Keratinocyte (primary cell): ENCODE data around the gene TMTC2. TPM values are rescaled to one million over a fixed set of nuclear protein-coding genes. Genes with fewer than 3 reads are reported as not detected.

ENCODE experiments used
- DNase-seq: peaks from one replicate; pipeline ENCODE4 v3.0.0-alpha.2; 2011; ENCODE audit warnings: low read depth, missing footprints, low spot score
- FAIRE-seq: peaks from 2 replicates; lab custom pipeline; 2011; peaks lifted over from hg19 to GRCh38; lab: Jason Lieb, UNC
- H2AFZ ChIP-seq: 2 replicates; pipeline ENCODE4 v1.6.0; 2012; ENCODE audit warnings: low read length, control low read depth, inconsistent platforms; ENCODE audit not compliant: control insufficient read depth
- H3K27ac ChIP-seq: 2 replicates; pipeline ENCODE4 v1.5.1; 2011; ENCODE audit warnings: low read length; ENCODE audit not compliant: control insufficient read depth, insufficient read depth
- H3K27me3 ChIP-seq: 3 replicates; pipeline ENCODE4 v1.6.0; 2011; ENCODE audit warnings: low read length; ENCODE audit not compliant: control insufficient read depth, insufficient read depth; ENCODE audit errors: extremely low read depth
- H3K36me3 ChIP-seq, 2 experiments: 2 replicates in 1 of 2; 3 replicates in 1 of 2; pipeline ENCODE4 v1.5.1; 2011; ENCODE audit warnings: low read length in 2 of 2, mild to moderate bottlenecking in 1 of 2; ENCODE audit not compliant: control insufficient read depth in 2 of 2, insufficient read depth in 2 of 2; ENCODE audit errors: extremely low read depth in 1 of 2
- H3K4me1 ChIP-seq: 3 replicates; pipeline ENCODE4 v1.5.1; 2011; ENCODE audit warnings: low read length; ENCODE audit not compliant: control insufficient read depth, insufficient read depth; ENCODE audit errors: extremely low read depth
- H3K4me2 ChIP-seq: 3 replicates; pipeline ENCODE4 v1.6.0; 2011; ENCODE audit warnings: low read depth, low read length; ENCODE audit not compliant: control insufficient read depth, insufficient read depth; ENCODE audit errors: extremely low read depth
- H3K4me3 ChIP-seq, 3 experiments: fragments of 200-600 bp in 1 of 3; sonication (generic) in 1 of 3; 2 replicates in 2 of 3; 3 replicates in 1 of 3; pipeline ENCODE4 v1.5.1; 2011 to 2016; ENCODE audit warnings: low read length in 3 of 3, mild to moderate bottlenecking in 3 of 3, control low read depth in 2 of 3, inconsistent platforms in 1 of 3, low read depth in 1 of 3, mixed read lengths in 1 of 3, mixed run types in 1 of 3, moderate library complexity in 1 of 3; ENCODE audit not compliant: control insufficient read depth in 2 of 3, insufficient read depth in 2 of 3; ENCODE audit errors: extremely low read depth in 1 of 3
- H3K79me2 ChIP-seq: 2 replicates; pipeline ENCODE4 v1.6.0; 2012; ENCODE audit warnings: low read length; ENCODE audit not compliant: control insufficient read depth, insufficient read depth
- H3K9ac ChIP-seq: 3 replicates; pipeline ENCODE4 v1.6.0; 2011; ENCODE audit warnings: low read length; ENCODE audit not compliant: control insufficient read depth, insufficient read depth; ENCODE audit errors: extremely low read depth
- H3K9me1 ChIP-seq: 3 replicates; pipeline ENCODE4 v1.6.0; 2011; ENCODE audit warnings: low read length; ENCODE audit not compliant: control insufficient read depth, insufficient read depth; ENCODE audit errors: extremely low read depth
- H3K9me3 ChIP-seq: 2 replicates; pipeline ENCODE4 v1.5.1; 2012; ENCODE audit warnings: low read depth, low read length; ENCODE audit not compliant: control insufficient read depth
- H4K20me1 ChIP-seq: 3 replicates; pipeline ENCODE4 v1.6.0; 2011; ENCODE audit warnings: low read length; ENCODE audit not compliant: control insufficient read depth, insufficient read depth; ENCODE audit errors: extremely low read depth
- CTCF ChIP-seq, 3 experiments: IDR thresholded peaks in 1 of 3; conservative IDR thresholded peaks in 1 of 3; optimal IDR thresholded peaks in 1 of 3; 2 replicates in 2 of 3; 3 replicates in 1 of 3; pipeline versions ENCODE3 to v1.5.1; 2011; ENCODE audit warnings: low read length in 3 of 3, mild to moderate bottlenecking in 3 of 3, moderate library complexity in 2 of 3, control low read depth in 1 of 3, inconsistent platforms in 1 of 3; ENCODE audit not compliant: insufficient read depth in 2 of 3; ENCODE audit errors: extremely low read depth in 1 of 3
- EZH2 ChIP-seq: IDR thresholded peaks from one replicate; pipeline ENCODE4 v1.6.1; 2012; ENCODE audit warnings: inconsistent platforms, mild to moderate bottlenecking, low read length, moderate library complexity
- dilution Hi-C: fragments of 300-500 bp; cut with MboI; formaldehyde crosslinking; loops from one replicate; pipeline ENCODE4 v1.7.0; 2020; ENCODE audit warnings: low sequenced_read_pairs; ENCODE audit not compliant: extremely low pct_ligation_motif_present
- polyA plus RNA-seq, 5 experiments: library from polyadenylated mRNA; depleted of rRNA in 3 of 5; stranded (reverse) in 3 of 5; stranded (forward) in 1 of 5; unstranded in 1 of 5; fragments of >200 nt; gene quantifications; 1 replicate in 1 of 5; 2 replicates in 3 of 5; 3 replicates in 1 of 5; pipeline versions ENCODE4 v1.2.1 to v1.2.3, GENCODE V29; 2011 to 2012; ENCODE audit warnings: missing spikeins in 2 of 5, low read depth in 1 of 5, low replicate concordance in 1 of 5

TMTC2 gene
- polyA plus RNA-seq, 1 donor (not counting 4 experiments of a cell fraction or from before 2014, with no cell fraction given): 3.8 TPM

DNA sequence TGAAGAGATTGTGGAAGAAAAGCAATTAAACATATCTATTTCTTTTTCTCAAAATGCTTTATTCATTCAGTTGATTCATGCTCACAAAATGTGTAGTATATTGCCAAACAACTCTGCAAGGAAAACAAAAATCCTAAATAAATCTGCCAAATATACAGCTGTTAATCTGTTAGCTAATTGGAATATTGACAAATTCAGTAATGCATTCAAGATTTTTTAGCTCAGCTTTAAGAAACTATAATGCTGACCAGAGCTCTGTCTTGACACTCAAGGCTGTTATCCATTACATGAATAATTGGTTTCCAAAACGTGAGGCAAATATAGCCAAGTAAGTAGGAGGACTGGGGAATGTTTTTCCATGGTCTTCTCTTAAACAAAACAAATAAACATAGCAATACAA is 146.8 kb downstream of the TMTC2 start:
- H3K9me1 ChIP-seq: no peaks in the 10 kb centered on the region
- no peaks in the 10 kb centered on the region for H3K27me3 ChIP-seq
- no peak overlapping the region for H3K4me3 ChIP-seq
- H3K4me2 ChIP-seq: no peak overlapping the region
- H3K79me2 ChIP-seq: no peaks in the 10 kb centered on the region
- H3K9ac ChIP-seq: no peak overlapping the region
- no peaks in the 10 kb centered on the region for H4K20me1 ChIP-seq
- no peak for TF ChIP-seq CTCF (optimal IDR thresholded peaks at IDR 0.05 in 1 of 3, IDR thresholded peaks at IDR 0.05 in 1 of 3, conservative IDR thresholded peaks at IDR 0.05 in 1 of 3; ENCODE audit: extremely low read depth in 1 of 3, insufficient read depth in 2 of 3, low read length in 3 of 3)
- no peak for TF ChIP-seq EZH2
- no peak overlapping the region for H2AFZ ChIP-seq
- peaks cover 6% of the 10 kb centered on the region for H3K4me1 ChIP-seq
- dilution Hi-C loops: no loop called here
- no peaks in the 10 kb centered on the region for H3K9me3 ChIP-seq
- no peaks in the 10 kb centered on the region for H3K36me3 ChIP-seq
- DNase-seq (no peak), FAIRE-seq (no peak)
- no peak overlapping the region for H3K27ac ChIP-seq

- DNase-seq (no peak), FAIRE-seq (no peak)
- no peaks in the 10 kb centered on the region for H3K36me3 ChIP-seq
- no peaks in the 10 kb centered on the region for H4K20me1 ChIP-seq
- H3K9ac ChIP-seq: no peak overlapping the region
- dilution Hi-C loops: no loop called here
- no peak for TF ChIP-seq CTCF (optimal IDR thresholded peaks at IDR 0.05 in 1 of 3, IDR thresholded peaks at IDR 0.05 in 1 of 3, conservative IDR thresholded peaks at IDR 0.05 in 1 of 3; ENCODE audit: extremely low read depth in 1 of 3, insufficient read depth in 2 of 3, low read length in 3 of 3)
- TF ChIP-seq EZH2: no peak
- H3K9me3 ChIP-seq: no peaks in the 10 kb centered on the region
- no peak overlapping the region for H3K4me2 ChIP-seq
- H3K79me2 ChIP-seq: no peaks in the 10 kb centered on the region
- no peak overlapping the region for H3K27ac ChIP-seq
- peaks cover 6% of the 10 kb centered on the region for H3K4me1 ChIP-seq
- H3K9me1 ChIP-seq: no peaks in the 10 kb centered on the region
- H2AFZ ChIP-seq: no peak overlapping the region
- H3K4me3 ChIP-seq: no peak overlapping the region
- no peaks in the 10 kb centered on the region for H3K27me3 ChIP-seq
Measured at GRCh38 chr12:82835217-82835616, 148.5 kb downstream of the TMTC2 start.
